GM21360 (cell line): Measurements from ENCODE around the gene ENO2.

Experiments used
- ATAC-seq: cut with Tn5 transposase; IDR thresholded peaks from one replicate; pipeline ENCODE4 v1.9.1; 2021; ENCODE audit warnings: mild to moderate bottlenecking, moderate library complexity; ENCODE audit not compliant: unreplicated experiment

The ENO2 gene

GRCh38 chr12:6929466-6930452 lies 15.4 kb downstream of the ENO2 start:
- no peak for ATAC-seq

- no peak for ATAC-seq
Measured at GRCh38 chr12:6932766-6933165, 18.4 kb downstream of the ENO2 start.

GRCh38 chr12:6934110-6934509 lies 19.7 kb downstream of the ENO2 start:
- no peak for ATAC-seq

GRCh38 chr12:6935371-6936193 lies 21.2 kb downstream of the ENO2 start:
- no peak for ATAC-seq

GRCh38 chr12:6936194-6936635 lies 21.8 kb downstream of the ENO2 start:
- no peak for ATAC-seq

GRCh38 chr12:6936636-6937480 lies 22.5 kb downstream of the ENO2 start:
- peak; percentile 7 for ATAC-seq

GRCh38 chr12:6937481-6938352 lies 23.3 kb downstream of the ENO2 start:
- peak; percentile 83 for ATAC-seq

GRCh38 chr12:6938353-6939190 lies 24.2 kb downstream of the ENO2 start:
- no peak for ATAC-seq

- no peak for ATAC-seq
Measured at GRCh38 chr12:6939191-6939540, 24.8 kb downstream of the ENO2 start.

GRCh38 chr12:6941267-6941666 lies 26.9 kb downstream of the ENO2 start:
- ATAC-seq = no peak

- ATAC-seq = no peak
Measured at GRCh38 chr12:6941782-6942181, 27.4 kb downstream of the ENO2 start.

- ATAC-seq = no peak
Measured at GRCh38 chr12:6942331-6942665, 27.9 kb downstream of the ENO2 start.

GRCh38 chr12:6943389-6943721 lies 29.0 kb downstream of the ENO2 start:
- ATAC-seq = peak; percentile 30

- ATAC-seq = peak; percentile 27
Measured at GRCh38 chr12:6943722-6944380, 29.5 kb downstream of the ENO2 start, which contains the start of the genes C12orf57 and RNU7-1. Gene C12orf57 (plus strand): TSS chr12:6944022. CDS start chr12:6944122, 100 bp downstream. Gene RNU7-1 (plus strand): TSS chr12:6943816.

GRCh38 chr12:6944381-6945186 lies 30.2 kb downstream of the ENO2 start:
- peak; percentile 35 for ATAC-seq

GRCh38 chr12:6945613-6946012 lies 31.2 kb downstream of the ENO2 start:
- no peak for ATAC-seq

- peak; percentile 20 for ATAC-seq
Measured at GRCh38 chr12:6946033-6946919, 31.9 kb downstream of the ENO2 start.
